ENCODE results near the gene PRPSAP1. TPM values are rescaled to one million over a fixed set of nuclear protein-coding genes. Genes with fewer than 3 reads are reported as not detected.

The PRPSAP1 gene
- polyA plus RNA-seq, 1 of the 3 experiments (the other 2 are of a cell fraction) = 118 TPM

DNA sequence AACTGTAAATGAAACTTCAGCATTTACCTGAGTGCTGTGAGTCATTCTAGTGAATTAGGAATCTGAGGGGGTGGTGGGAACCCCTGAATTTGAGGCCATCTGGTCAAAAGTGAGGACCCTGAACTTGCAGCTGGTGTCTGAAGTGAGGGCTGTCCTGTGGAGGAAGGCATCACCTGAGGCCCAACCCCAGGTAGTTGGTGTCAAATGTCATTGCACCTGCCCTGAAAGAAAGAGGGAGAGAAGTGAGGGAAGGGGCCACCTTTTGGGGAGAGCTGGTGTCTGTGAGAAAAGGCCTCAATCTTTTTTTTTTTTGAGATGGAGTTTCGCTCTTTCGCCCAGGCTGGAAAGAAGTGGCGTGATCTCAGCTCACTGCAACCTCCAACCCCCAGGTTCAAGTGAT is 12.5 kb upstream of the PRPSAP1 start:
- no peaks in the 10 kb centered on the region for H3K27me3 ChIP-seq (ENCODE audit: insufficient read depth)
- no peak for DNase-seq
- CTCF ChIA-PET = interaction anchor here (0.8 to 7.4 kb wide), 6 partner anchors 13 to 87 kb away, joined by 4 to 114 read pairs (median 12); partner anchors contain the start of genes PRPSAP1 and SPHK1

More for the DNA sequence above, 12.5 kb upstream of the PRPSAP1 start:
- Histone ChIP-seq H3K4me3 (ENCODE audit: low read depth in 2 of 2, low read length in 1 of 2) (no peak overlapping the region), H3K27ac (ENCODE audit: low read depth in 2 of 2, low read length in 1 of 2) (no peak overlapping the region), H3K4me2 (no peak overlapping the region), H3K4me1 (ENCODE audit: control insufficient read depth in 1 of 2, insufficient read depth in 2 of 2, low read depth in 1 of 2, low read length in 1 of 2) (peaks cover 7 to 24% of the 10 kb centered on the region in 2 experiments; a peak in 2 of 4 replicates), H2AFZ (ENCODE audit: low read depth) (no peak overlapping the region), H3F3A (replicated peaks; ENCODE audit: insufficient read depth) (peaks cover 16% of the 10 kb centered on the region), H3K9me3 (no peaks in the 10 kb centered on the region), H4K20me1 (ENCODE audit: insufficient read depth) (no peaks in the 10 kb centered on the region), H3K36me3 (replicated peaks in 1 of 2; ENCODE audit: control insufficient read depth in 1 of 2, insufficient read depth in 2 of 2, low read length in 1 of 2) (no peaks in the 10 kb centered on the region), H3K79me2 (ENCODE audit: insufficient read depth) (no peaks in the 10 kb centered on the region), H3K9ac (no peak overlapping the region), H3K9me2 (no peaks in the 10 kb centered on the region)
- POLR2A ChIA-PET = no interaction called here
- no peak for TF ChIP-seq NFIC (IDR thresholded peaks at IDR 0.05; ENCODE audit: borderline replicate concordance)
- no peak for TF ChIP-seq NRF1 (IDR thresholded peaks at IDR 0.05; ENCODE audit: low read depth, low read length)
- no peak for TF ChIP-seq ELF1 (IDR thresholded peaks at IDR 0.05)
- no peak for TF ChIP-seq RAD21 (IDR thresholded peaks at IDR 0.05; ENCODE audit: low read length)
- no peak for TF ChIP-seq TAF1 (IDR thresholded peaks at IDR 0.05; ENCODE audit: borderline replicate concordance, low read depth, low read length)
- TF ChIP-seq RCOR1 (IDR thresholded peaks at IDR 0.05; ENCODE audit: low read length) = no peak
- no peak for TF ChIP-seq FOSL2 (IDR thresholded peaks at IDR 0.05; ENCODE audit: borderline replicate concordance, low read depth)
- TF ChIP-seq, protein P1, sequence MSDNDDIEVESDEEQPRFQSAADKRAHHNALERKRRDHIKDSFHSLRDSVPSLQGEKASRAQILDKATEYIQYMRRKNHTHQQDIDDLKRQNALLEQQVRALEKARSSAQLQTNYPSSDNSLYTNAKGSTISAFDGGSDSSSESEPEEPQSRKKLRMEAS (IDR thresholded peaks at IDR 0.05; ENCODE audit: low read depth) = no peak
- TF ChIP-seq, protein P2, sequence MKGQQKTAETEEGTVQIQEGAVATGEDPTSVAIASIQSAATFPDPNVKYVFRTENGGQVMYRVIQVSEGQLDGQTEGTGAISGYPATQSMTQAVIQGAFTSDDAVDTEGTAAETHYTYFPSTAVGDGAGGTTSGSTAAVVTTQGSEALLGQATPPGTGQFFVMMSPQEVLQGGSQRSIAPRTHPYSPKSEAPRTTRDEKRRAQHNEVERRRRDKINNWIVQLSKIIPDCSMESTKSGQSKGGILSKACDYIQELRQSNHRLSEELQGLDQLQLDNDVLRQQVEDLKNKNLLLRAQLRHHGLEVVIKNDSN (IDR thresholded peaks at IDR 0.05; ENCODE audit: borderline replicate concordance, low read depth) = no peak
- TF ChIP-seq, protein P3, sequence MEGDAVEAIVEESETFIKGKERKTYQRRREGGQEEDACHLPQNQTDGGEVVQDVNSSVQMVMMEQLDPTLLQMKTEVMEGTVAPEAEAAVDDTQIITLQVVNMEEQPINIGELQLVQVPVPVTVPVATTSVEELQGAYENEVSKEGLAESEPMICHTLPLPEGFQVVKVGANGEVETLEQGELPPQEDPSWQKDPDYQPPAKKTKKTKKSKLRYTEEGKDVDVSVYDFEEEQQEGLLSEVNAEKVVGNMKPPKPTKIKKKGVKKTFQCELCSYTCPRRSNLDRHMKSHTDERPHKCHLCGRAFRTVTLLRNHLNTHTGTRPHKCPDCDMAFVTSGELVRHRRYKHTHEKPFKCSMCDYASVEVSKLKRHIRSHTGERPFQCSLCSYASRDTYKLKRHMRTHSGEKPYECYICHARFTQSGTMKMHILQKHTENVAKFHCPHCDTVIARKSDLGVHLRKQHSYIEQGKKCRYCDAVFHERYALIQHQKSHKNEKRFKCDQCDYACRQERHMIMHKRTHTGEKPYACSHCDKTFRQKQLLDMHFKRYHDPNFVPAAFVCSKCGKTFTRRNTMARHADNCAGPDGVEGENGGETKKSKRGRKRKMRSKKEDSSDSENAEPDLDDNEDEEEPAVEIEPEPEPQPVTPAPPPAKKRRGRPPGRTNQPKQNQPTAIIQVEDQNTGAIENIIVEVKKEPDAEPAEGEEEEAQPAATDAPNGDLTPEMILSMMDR (IDR thresholded peaks at IDR 0.05) = no peak
- TF ChIP-seq, protein P4, sequence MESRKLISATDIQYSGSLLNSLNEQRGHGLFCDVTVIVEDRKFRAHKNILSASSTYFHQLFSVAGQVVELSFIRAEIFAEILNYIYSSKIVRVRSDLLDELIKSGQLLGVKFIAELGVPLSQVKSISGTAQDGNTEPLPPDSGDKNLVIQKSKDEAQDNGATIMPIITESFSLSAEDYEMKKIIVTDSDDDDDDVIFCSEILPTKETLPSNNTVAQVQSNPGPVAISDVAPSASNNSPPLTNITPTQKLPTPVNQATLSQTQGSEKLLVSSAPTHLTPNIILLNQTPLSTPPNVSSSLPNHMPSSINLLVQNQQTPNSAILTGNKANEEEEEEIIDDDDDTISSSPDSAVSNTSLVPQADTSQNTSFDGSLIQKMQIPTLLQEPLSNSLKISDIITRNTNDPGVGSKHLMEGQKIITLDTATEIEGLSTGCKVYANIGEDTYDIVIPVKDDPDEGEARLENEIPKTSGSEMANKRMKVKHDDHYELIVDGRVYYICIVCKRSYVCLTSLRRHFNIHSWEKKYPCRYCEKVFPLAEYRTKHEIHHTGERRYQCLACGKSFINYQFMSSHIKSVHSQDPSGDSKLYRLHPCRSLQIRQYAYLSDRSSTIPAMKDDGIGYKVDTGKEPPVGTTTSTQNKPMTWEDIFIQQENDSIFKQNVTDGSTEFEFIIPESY (IDR thresholded peaks at IDR 0.05; ENCODE audit: borderline replicate concordance, low read depth) = no peak
- TF ChIP-seq RXRA (IDR thresholded peaks at IDR 0.05; ENCODE audit: borderline replicate concordance, low read depth) = no peak
- TF ChIP-seq TCF12 (IDR thresholded peaks at IDR 0.05) = no peak
- WGBS (ENCODE audit: low lambda C conversion rate) = 96% methylated on average over 3 of the region's 3 CpGs

Data from SK-N-SH (cell line).